ENCODE measurements around the gene RHOD.

RHOD gene

GRCh38 chr11:67032830-67033551 is 23.7 kb upstream of the RHOD start:
- no peak for DNase-seq (ENCODE audit: low read depth)

- no peak for DNase-seq (ENCODE audit: low read depth)
Observed at GRCh38 chr11:67033661-67034166, 22.9 kb upstream of the RHOD start.

- DNase-seq (ENCODE audit: low read depth): no peak
Observed at GRCh38 chr11:67034350-67034749, 22.3 kb upstream of the RHOD start.

- no peak for DNase-seq (ENCODE audit: low read depth)
Observed at GRCh38 chr11:67040147-67040546, 16.5 kb upstream of the RHOD start.

GRCh38 chr11:67041602-67042001 is 15.0 kb upstream of the RHOD start:
- DNase-seq (ENCODE audit: low read depth): no peak

GRCh38 chr11:67043572-67044349 is 12.9 kb upstream of the RHOD start:
- no peak for DNase-seq (ENCODE audit: low read depth)

- DNase-seq (ENCODE audit: low read depth): no peak
Observed at GRCh38 chr11:67044496-67044895, 12.2 kb upstream of the RHOD start.

- DNase-seq (ENCODE audit: low read depth): no peak
Observed at GRCh38 chr11:67045314-67045713, 11.3 kb upstream of the RHOD start.

GRCh38 chr11:67048515-67049130 is 8.0 kb upstream of the RHOD start:
- DNase-seq (ENCODE audit: low read depth): no peak

GRCh38 chr11:67050139-67050538 is 6.5 kb upstream of the RHOD start:
- DNase-seq (ENCODE audit: low read depth): no peak

- DNase-seq (ENCODE audit: low read depth): no peak
Observed at GRCh38 chr11:67051180-67051893, 5.3 kb upstream of the RHOD start.

GRCh38 chr11:67051945-67052488 is 4.6 kb upstream of the RHOD start:
- DNase-seq (ENCODE audit: low read depth): no peak

GRCh38 chr11:67052891-67053290 is 3.8 kb upstream of the RHOD start:
- no peak for DNase-seq (ENCODE audit: low read depth)

- DNase-seq (ENCODE audit: low read depth): peak; percentile 14
Observed at GRCh38 chr11:67053896-67054329, 2.7 kb upstream of the RHOD start.

GRCh38 chr11:67054346-67054835 is 2.3 kb upstream of the RHOD start:
- DNase-seq (ENCODE audit: low read depth): no peak

- DNase-seq (ENCODE audit: low read depth): no peak
Observed at GRCh38 chr11:67054836-67055523, 1.7 kb upstream of the RHOD start.

GRCh38 chr11:67055812-67056211 is 835 bp upstream of the RHOD start:
- no peak for DNase-seq (ENCODE audit: low read depth)

- DNase-seq (ENCODE audit: low read depth): no peak
Observed at GRCh38 chr11:67057205-67057672, 592 bp downstream of the RHOD start.

- DNase-seq (ENCODE audit: low read depth): no peak
Observed at GRCh38 chr11:67058506-67058905, 1.9 kb downstream of the RHOD start.

GRCh38 chr11:67059671-67060070 is 3.0 kb downstream of the RHOD start:
- no peak for DNase-seq (ENCODE audit: low read depth)

GRCh38 chr11:67060111-67060522 is 3.5 kb downstream of the RHOD start:
- DNase-seq (ENCODE audit: low read depth): no peak

All from T follicular helper cell (primary cell).